ENCODE results near the gene SMCO4. TPM values are rescaled to one million over a fixed set of nuclear protein-coding genes. Genes with fewer than 3 reads are reported as not detected.

Gene SMCO4
- total and polyA plus RNA-seq, 2 experiments from 2014 or later: 42.2 to 49.0 TPM

- TF ChIP-seq ZNF462 (CRISPR knock-in tag; IDR thresholded peaks at IDR 0.05) (no peak), CTCF (conservative IDR thresholded peaks at IDR 0.05; ENCODE audit: low read depth in 2 of 2) (no peak), JUNB (IDR thresholded peaks at IDR 0.05; ENCODE audit: unreplicated experiment) (no peak), ETS1 (IDR thresholded peaks at IDR 0.05) (no peak), EZH2phosphoT487 (IDR thresholded peaks at IDR 0.05; ENCODE audit: unreplicated experiment) (no peak), ZNF114 (CRISPR knock-in tag; IDR thresholded peaks at IDR 0.05) (no peak), STAT1 (IDR thresholded peaks at IDR 0.05; ENCODE audit: unreplicated experiment) (no peak), NANOG (IDR thresholded peaks at IDR 0.05; ENCODE audit: borderline replicate concordance) (no peak)
These were observed 5.4 kb downstream of the SMCO4 start (continued) for GRCh38 chr11:93537767-93538261.

Measured in GM23338 (cell line).